ENCODE data around the gene NOS1.

GRCh38 chr12:117347588-117347987, 13.8 kb downstream of the NOS1 start:
- TF ChIP-seq POLR2A (IDR thresholded peaks at IDR 0.05; ENCODE audit: low read depth, low read length) = no peak
- TF ChIP-seq SPI1 (IDR thresholded peaks at IDR 0.05; ENCODE audit: low read depth, low read length) = no peak
- TF ChIP-seq POU2F2 (IDR thresholded peaks at IDR 0.05; ENCODE audit: low read depth, low read length) = no peak
- no peak for TF ChIP-seq TAF1 (IDR thresholded peaks at IDR 0.05; ENCODE audit: low read depth, low read length)
- TF ChIP-seq POLR2AphosphoS5 (IDR thresholded peaks at IDR 0.05; ENCODE audit: low read depth, low read length) = no peak
